Neural cell (in vitro differentiated cells): ENCODE measurements around the gene MYO9B. TPM values are rescaled to one million over a fixed set of nuclear protein-coding genes. Genes with fewer than 3 reads are reported as not detected.

Source experiments
- H2AFZ ChIP-seq: fragments of 200-600, 300-800 bp; sonication (generic), shearing (Covaris generic); 2 replicates; pipeline ENCODE4 v1.6.0; 2014; ENCODE audit warnings: low read depth, mild to moderate bottlenecking, antibody characterized with exemption, low read length, moderate library complexity
- H3F3A ChIP-seq: fragments of 200-600 bp; shearing (Covaris generic); 2 replicates; pipeline ENCODE4 v1.6.1; 2016; ENCODE audit warnings: mild to moderate bottlenecking, moderate library complexity, mixed read lengths, antibody characterized with exemption, low read length; ENCODE audit not compliant: insufficient read depth, poor library complexity, severe bottlenecking
- H3K27ac ChIP-seq: fragments of 200-600, 300-800 bp; sonication (generic), shearing (Covaris generic); 2 replicates; pipeline ENCODE4 v1.5.1; 2014; ENCODE audit warnings: mild to moderate bottlenecking, low read length, moderate library complexity
- H3K27me3 ChIP-seq: fragments of 300-800, 200-600 bp; sonication (generic), shearing (Covaris generic); 2 replicates; pipeline ENCODE4 v1.6.0; 2014; ENCODE audit warnings: mild to moderate bottlenecking, low read depth, low read length, moderate library complexity; ENCODE audit not compliant: insufficient read depth
- H3K36me3 ChIP-seq: fragments of 300-800, 200-600 bp; sonication (generic), shearing (Covaris generic); 2 replicates; pipeline ENCODE4 v1.5.1; 2014; ENCODE audit warnings: mild to moderate bottlenecking, antibody characterized with exemption, low read length, moderate library complexity; ENCODE audit not compliant: insufficient read depth
- H3K4me2 ChIP-seq: fragments of 300-800, 200-600 bp; sonication (generic), shearing (Covaris generic); 2 replicates; pipeline ENCODE4 v1.6.0; 2014; ENCODE audit warnings: mild to moderate bottlenecking, low read length
- H3K4me3 ChIP-seq: fragments of 300-800, 200-600 bp; sonication (generic), shearing (Covaris generic); 2 replicates; pipeline ENCODE4 v1.5.1; 2014; ENCODE audit warnings: mild to moderate bottlenecking, low read length, moderate library complexity
- H3K79me2 ChIP-seq: fragments of 200-600 bp; shearing (Covaris generic); replicated peaks from 2 replicates; pipeline ENCODE4 v1.6.0; 2014; ENCODE audit warnings: mild to moderate bottlenecking, low read length, moderate library complexity; ENCODE audit not compliant: insufficient read depth
- H3K9ac ChIP-seq: fragments of 300-800, 200-600 bp; sonication (generic), shearing (Covaris generic); 2 replicates; pipeline ENCODE4 v1.6.1; 2016; ENCODE audit warnings: mild to moderate bottlenecking, low read length, mixed read lengths
- H3K9me2 ChIP-seq: fragments of 200-600 bp; shearing (Covaris generic); 2 replicates; pipeline ENCODE4 v1.6.1; 2016; ENCODE audit warnings: mild to moderate bottlenecking, low read length, mixed read lengths; ENCODE audit not compliant: insufficient read depth
- H3K9me3 ChIP-seq: fragments of 200-600, 300-800 bp; sonication (generic), shearing (Covaris generic); 2 replicates; pipeline ENCODE4 v1.6.1; 2016; ENCODE audit warnings: mild to moderate bottlenecking, mixed run types, low read length, moderate library complexity, mixed read lengths
- H4K20me1 ChIP-seq: fragments of 200-600 bp; shearing (Covaris generic); 2 replicates; pipeline ENCODE4 v1.6.1; 2016; ENCODE audit warnings: mild to moderate bottlenecking, mixed run types; ENCODE audit not compliant: insufficient read depth
- EP300 ChIP-seq: fragments of 450-650 bp; conservative IDR thresholded peaks from 2 replicates; pipeline ENCODE4 v1.6.1; 2014; ENCODE audit warnings: antibody characterized with exemption, mild to moderate bottlenecking, moderate library complexity; ENCODE audit not compliant: poor library complexity, severe bottlenecking
- EZH2 ChIP-seq: fragments of 200-600, 300-800 bp; shearing (Covaris generic), sonication (generic); IDR thresholded peaks from 2 replicates; pipeline ENCODE4 v1.6.1; 2014; ENCODE audit warnings: antibody characterized with exemption, low read length, borderline replicate concordance, mild to moderate bottlenecking; ENCODE audit not compliant: insufficient read depth, poor library complexity, severe bottlenecking
- MXI1 ChIP-seq: fragments of 450-650 bp; conservative IDR thresholded peaks from 2 replicates; pipeline ENCODE4 v1.6.1; 2014; ENCODE audit warnings: antibody characterized with exemption, mild to moderate bottlenecking; ENCODE audit not compliant: poor library complexity, severe bottlenecking
- POLR2AphosphoS5 ChIP-seq: IDR thresholded peaks from 2 replicates; pipeline ENCODE4 v1.6.1; 2012
- RAD21 ChIP-seq: fragments of 450-650 bp; conservative IDR thresholded peaks from 2 replicates; pipeline ENCODE4 v1.6.1; 2014; ENCODE audit warnings: antibody characterized with exemption, mild to moderate bottlenecking, moderate library complexity
- SMC3 ChIP-seq: fragments of 450-650 bp; conservative IDR thresholded peaks from 2 replicates; pipeline ENCODE4 v1.6.1; 2014; ENCODE audit warnings: antibody characterized with exemption, mild to moderate bottlenecking, moderate library complexity; ENCODE audit not compliant: poor library complexity
- TAF1 ChIP-seq: IDR thresholded peaks from 2 replicates; pipeline ENCODE4 v1.6.1; 2012; ENCODE audit warnings: low read depth
- polyA plus RNA-seq: library from polyadenylated mRNA; depleted of rRNA; stranded (reverse); fragments of >200 nt; gene quantifications from 2 replicates; pipeline ENCODE4 v1.2.3, GENCODE V29; 2014
- TF ChIP-seq, protein P1 (sequence below): fragments of 450-650 bp; IDR thresholded peaks from 2 replicates; pipeline ENCODE4 v1.5.1; 2014; ENCODE audit warnings: antibody characterized with exemption, mild to moderate bottlenecking, moderate library complexity; ENCODE audit not compliant: poor library complexity, severe bottlenecking
- TF ChIP-seq, protein P2 (sequence below): IDR thresholded peaks from 2 replicates; pipeline ENCODE4 v1.6.1; 2012; ENCODE audit warnings: borderline replicate concordance

The MYO9B gene
- polyA plus RNA-seq, 1 donor from 2014 or later, result 27.2 TPM

DNA sequence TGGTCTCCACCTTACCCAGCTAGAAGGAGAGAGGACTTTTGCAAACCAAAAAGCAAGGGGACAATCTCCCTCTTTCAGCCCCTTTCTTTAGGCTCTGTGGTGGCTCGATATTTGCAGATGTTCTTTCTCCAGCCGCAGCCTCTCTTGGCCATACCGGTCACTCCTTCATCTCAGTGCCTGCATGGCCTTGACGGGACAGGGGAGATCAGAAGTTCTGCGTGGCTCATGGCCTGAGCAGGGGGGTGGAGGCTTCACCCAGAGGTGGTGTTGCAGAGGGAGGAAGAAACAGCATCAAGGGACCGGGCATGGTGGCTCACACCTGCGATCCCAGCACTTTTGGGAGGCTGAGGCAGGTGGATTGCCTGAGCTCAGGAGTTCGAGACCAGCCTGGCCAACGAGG lies 53.2 kb downstream of the MYO9B start (continued):
- TF ChIP-seq, protein P1, sequence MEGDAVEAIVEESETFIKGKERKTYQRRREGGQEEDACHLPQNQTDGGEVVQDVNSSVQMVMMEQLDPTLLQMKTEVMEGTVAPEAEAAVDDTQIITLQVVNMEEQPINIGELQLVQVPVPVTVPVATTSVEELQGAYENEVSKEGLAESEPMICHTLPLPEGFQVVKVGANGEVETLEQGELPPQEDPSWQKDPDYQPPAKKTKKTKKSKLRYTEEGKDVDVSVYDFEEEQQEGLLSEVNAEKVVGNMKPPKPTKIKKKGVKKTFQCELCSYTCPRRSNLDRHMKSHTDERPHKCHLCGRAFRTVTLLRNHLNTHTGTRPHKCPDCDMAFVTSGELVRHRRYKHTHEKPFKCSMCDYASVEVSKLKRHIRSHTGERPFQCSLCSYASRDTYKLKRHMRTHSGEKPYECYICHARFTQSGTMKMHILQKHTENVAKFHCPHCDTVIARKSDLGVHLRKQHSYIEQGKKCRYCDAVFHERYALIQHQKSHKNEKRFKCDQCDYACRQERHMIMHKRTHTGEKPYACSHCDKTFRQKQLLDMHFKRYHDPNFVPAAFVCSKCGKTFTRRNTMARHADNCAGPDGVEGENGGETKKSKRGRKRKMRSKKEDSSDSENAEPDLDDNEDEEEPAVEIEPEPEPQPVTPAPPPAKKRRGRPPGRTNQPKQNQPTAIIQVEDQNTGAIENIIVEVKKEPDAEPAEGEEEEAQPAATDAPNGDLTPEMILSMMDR, result no peak

- H3K9me3 ChIP-seq, result no peaks in the 10 kb centered on the region
- no peaks in the 10 kb centered on the region for H4K20me1 ChIP-seq
- no peak for TF ChIP-seq MXI1
- TF ChIP-seq, protein P2, sequence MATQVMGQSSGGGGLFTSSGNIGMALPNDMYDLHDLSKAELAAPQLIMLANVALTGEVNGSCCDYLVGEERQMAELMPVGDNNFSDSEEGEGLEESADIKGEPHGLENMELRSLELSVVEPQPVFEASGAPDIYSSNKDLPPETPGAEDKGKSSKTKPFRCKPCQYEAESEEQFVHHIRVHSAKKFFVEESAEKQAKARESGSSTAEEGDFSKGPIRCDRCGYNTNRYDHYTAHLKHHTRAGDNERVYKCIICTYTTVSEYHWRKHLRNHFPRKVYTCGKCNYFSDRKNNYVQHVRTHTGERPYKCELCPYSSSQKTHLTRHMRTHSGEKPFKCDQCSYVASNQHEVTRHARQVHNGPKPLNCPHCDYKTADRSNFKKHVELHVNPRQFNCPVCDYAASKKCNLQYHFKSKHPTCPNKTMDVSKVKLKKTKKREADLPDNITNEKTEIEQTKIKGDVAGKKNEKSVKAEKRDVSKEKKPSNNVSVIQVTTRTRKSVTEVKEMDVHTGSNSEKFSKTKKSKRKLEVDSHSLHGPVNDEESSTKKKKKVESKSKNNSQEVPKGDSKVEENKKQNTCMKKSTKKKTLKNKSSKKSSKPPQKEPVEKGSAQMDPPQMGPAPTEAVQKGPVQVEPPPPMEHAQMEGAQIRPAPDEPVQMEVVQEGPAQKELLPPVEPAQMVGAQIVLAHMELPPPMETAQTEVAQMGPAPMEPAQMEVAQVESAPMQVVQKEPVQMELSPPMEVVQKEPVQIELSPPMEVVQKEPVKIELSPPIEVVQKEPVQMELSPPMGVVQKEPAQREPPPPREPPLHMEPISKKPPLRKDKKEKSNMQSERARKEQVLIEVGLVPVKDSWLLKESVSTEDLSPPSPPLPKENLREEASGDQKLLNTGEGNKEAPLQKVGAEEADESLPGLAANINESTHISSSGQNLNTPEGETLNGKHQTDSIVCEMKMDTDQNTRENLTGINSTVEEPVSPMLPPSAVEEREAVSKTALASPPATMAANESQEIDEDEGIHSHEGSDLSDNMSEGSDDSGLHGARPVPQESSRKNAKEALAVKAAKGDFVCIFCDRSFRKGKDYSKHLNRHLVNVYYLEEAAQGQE, result no peak
- no peak for TF ChIP-seq RAD21
- TF ChIP-seq, protein P1, result no peak
- TF ChIP-seq EZH2, result no peak
- TF ChIP-seq TAF1, result no peak
- TF ChIP-seq SMC3, result no peak
- TF ChIP-seq EP300, result no peak
- no peak for TF ChIP-seq POLR2AphosphoS5
- H3K9ac ChIP-seq, result no peak overlapping the region
- H3K4me3 ChIP-seq, result no peak overlapping the region
- no peaks in the 10 kb centered on the region for H3K36me3 ChIP-seq
- H3K27me3 ChIP-seq, result no peaks in the 10 kb centered on the region
- H3K9me2 ChIP-seq, result no peaks in the 10 kb centered on the region
- no peak overlapping the region for H2AFZ ChIP-seq
- H3F3A ChIP-seq, result no peaks in the 10 kb centered on the region
- H3K27ac ChIP-seq, result no peak overlapping the region
- no peaks in the 10 kb centered on the region for H3K79me2 ChIP-seq
- no peak overlapping the region for H3K4me2 ChIP-seq
Observed at GRCh38 chr19:17129377-17129776, 53.8 kb downstream of the MYO9B start.
